GM12801 (cell line): ENCODE data around the gene UVSSA.

ENCODE experiments used
- CTCF ChIP-seq: IDR thresholded peaks from one replicate; pipeline ENCODE4 v1.5.1; 2011; ENCODE audit warnings: control low read depth; ENCODE audit not compliant: insufficient read length; ENCODE audit errors: extremely low read depth

Gene UVSSA

GRCh38 chr4:1385373-1386340 lies 38.6 kb downstream of the UVSSA start:
- TF ChIP-seq CTCF, result no peak

DNA sequence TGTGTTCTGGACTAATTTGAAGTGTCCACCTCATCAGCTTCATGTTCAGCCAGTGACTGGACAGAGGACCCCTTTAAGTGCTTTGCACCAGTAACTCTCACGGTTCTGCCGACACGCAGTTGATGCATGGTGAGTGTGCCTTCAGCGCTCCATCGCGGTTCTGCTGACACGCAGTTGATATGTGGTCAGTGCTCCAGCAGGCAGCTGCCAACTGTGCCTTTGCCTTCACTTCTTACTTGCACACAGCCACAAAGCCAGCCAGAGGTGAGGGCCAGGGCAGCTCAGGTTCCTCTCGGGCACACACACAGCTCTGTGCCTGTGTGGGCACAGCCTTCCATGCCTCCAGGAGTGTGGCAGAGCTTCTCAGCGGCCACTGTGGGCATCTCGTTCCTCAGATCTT lies 46.9 kb downstream of the UVSSA start:
- TF ChIP-seq CTCF, result no peak

DNA sequence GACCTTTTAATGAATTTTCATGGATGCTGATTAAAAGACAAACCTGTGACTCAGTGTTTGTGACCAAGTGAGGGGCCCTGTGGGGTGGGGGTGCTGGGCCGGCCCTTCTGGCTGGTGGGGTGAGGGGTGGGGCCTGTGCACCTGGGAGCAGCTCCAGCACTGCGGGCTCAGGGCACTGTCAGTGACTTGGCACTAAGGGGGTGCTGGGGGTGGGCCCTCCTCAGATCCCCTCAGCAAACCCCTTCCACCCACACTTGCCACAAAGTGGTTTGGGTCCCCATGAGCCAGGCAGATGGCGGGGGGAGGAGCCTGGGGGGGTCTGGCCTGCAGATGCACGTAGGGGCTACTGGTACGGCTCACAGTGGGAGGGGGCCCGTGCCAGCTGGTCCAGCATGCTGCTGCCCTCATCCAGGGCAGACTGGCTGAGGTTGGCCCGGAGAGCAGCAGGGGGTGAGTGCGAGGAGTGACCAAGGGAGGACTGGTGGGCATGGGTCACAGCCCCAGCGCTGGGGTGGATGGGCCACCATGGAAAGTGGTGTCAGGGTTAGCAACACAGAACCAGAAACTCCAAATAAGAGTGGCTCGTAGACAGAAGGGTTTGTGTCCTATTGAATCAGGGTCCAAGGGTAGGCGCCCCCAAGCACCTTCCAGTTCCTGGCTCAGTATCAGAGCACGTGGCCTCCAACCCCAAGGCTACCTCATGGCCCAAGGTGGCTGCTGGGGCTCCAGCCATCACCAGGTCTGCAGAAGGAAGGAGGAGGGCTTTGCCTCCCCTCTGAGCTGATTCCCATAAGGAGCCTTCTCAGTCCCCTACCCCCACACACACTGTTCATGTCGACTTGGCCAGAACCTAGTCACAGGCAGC lies 49.2 kb downstream of the UVSSA start:
- no peak for TF ChIP-seq CTCF

DNA sequence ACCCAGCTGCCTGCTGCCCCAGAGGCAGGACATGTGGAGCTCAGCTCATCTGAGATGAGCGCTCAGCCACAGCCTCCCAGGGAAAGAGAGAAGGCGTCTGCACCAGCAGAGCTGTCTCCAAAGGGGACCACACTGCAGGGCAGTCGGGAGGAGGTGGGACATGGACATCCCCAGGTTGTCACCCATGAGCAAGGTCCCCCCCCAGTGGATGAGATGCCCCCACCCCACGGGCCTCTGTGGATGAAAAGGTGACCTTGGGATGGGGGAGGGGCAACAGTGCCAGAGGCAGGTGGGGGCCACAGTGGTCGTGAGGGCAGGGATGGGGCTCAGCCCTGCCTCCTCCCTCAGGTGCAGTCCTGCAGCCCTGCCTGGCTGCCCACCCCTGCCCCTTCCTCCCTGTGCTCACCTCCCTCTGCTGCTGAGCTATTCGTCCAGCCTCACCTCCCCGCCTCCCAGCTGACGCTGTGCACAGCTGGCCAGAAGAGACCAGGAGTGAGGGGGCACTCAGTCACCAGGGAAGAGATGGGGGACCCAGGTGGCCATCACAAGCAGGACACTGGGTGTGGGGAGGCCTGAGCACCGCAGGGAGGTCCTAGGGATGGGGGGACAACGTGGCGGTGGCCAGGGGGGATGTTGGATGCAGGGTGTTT lies 49.9 kb downstream of the UVSSA start:
- TF ChIP-seq CTCF, result no peak

DNA sequence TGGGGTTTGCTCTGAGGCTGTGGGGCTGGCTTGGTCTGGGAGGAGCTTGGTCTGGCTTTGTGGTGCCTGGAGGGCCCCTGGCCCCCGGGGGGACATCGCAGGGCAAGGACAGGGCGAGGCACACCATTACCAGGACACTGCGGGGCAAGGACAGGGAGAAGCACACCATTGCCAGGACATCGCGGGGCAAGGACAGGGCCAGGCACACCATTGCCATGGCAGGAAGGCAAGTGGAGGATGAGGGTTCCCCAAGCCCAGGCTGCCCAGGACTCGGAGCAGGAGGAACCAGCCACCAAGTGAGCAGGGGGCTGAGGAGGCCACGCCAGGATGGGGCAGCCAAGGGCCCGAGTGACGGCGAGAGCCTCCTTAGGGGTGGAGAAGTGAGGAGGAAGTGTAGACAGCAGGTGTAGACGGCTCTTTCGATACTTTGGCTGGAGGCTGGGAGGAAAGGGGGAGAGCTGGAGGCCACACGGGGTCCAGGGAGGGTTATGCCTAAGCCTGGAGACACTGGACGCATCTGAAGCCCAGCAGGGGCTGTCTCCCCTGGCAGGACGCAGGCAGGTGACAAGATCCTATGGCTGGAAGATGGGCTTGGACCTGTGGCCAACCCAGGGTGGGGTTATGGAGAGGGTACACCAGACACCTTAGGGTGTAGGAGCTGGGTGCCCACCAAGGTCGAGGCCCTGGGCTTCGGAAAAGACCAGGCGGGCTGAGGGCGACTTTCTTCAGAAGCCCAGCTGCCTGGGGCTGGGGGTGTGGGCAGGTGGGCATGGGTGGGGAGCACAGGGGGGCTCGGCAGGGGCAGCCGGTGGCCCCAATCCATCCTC lies 51.9 kb downstream of the UVSSA start:
- no peak for TF ChIP-seq CTCF

GRCh38 chr4:1399508-1400190 lies 52.6 kb downstream of the UVSSA start:
- TF ChIP-seq CTCF, result no peak
